ENCODE results near the gene SBSN.

GRCh38 chr19:35546532-35546931 is 18.4 kb upstream of the SBSN start:
- TF ChIP-seq CTCF (IDR thresholded peaks at IDR 0.05) (no peak), POLR2AphosphoS5 (IDR thresholded peaks at IDR 0.05) (no peak), EP300 (IDR thresholded peaks at IDR 0.05) (no peak)
